Measurements from ENCODE around the gene FBXO11.

DNA sequence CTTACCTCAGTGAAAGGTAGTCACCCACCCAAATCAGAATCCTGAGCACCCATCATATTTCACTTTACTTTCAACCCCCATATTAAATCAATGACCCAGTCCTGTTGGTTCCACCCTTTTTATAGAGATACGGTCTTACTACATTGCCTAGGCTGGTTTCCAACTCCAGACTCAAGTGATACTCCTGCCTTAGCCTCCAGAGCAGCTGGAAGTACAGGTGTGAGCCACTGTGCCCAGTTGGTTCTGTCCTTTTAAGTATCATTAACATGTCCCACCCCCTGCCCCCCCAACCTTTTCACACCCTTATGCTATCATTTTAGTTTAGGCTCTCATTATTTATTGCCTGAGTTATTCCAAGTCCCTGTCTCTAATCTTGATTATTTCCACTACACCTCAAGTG lies 94.6 kb downstream of the FBXO11 start:
- TF ChIP-seq CTCF (IDR thresholded peaks at IDR 0.05 in 4 of 5, conservative IDR thresholded peaks at IDR 0.05 in 1 of 5) (no peak), POLR2A (IDR thresholded peaks at IDR 0.05) (no peak)

Measured in gastrocnemius medialis (tissue), 4 donors.